HCT116 (cell line): ENCODE measurements around the gene PPP1R1B. TPM values are rescaled to one million over a fixed set of nuclear protein-coding genes. Genes with fewer than 3 reads are reported as not detected.

Source experiments
- ATAC-seq: fragments of 200-7000 bp; cut with Tn5 transposase; 2 replicates; pipeline ENCODE4 v1.9.1; 2020; ENCODE audit warnings: mild to moderate bottlenecking, moderate library complexity
- BruUV-seq: library from RNA; stranded (reverse); fragments of 400-500 nt; replicated peaks from 2 replicates; lab custom pipeline; 2021; lab: Mats Ljungman, UMichigan
- CTCF ChIA-PET: fragments of 300-600 bp; sonication (Branson Sonifier 250); formaldehyde crosslinking; loops from one replicate; lab custom pipeline; 2021; ENCODE audit warnings: antibody characterized with exemption; lab: Charles Lee
- POLR2A ChIA-PET: fragments of 300-600, 350-600 bp; sonication (Branson Sonifier 250); formaldehyde crosslinking; loops from one replicate; lab custom pipeline; 2021; ENCODE audit warnings: antibody characterized with exemption; lab: Charles Lee
- RAD21 ChIA-PET, 2 experiments: fragments of 300-600 bp; sonication (Branson Sonifier 250); formaldehyde crosslinking; loops; one replicate each; lab custom pipeline; 2023; ENCODE audit warnings: low total read pairs in 2 of 2; ENCODE audit not compliant: uncharacterized antibody in 2 of 2, unreplicated experiment in 2 of 2, low non-redundant PET in 1 of 2; lab: Charles Lee
- DNase-seq: peaks from one replicate; pipeline ENCODE4 v3.0.0-alpha.2; 2010; ENCODE audit warnings: low read depth, low spot score
- H2AFZ ChIP-seq: fragments of 200-600 bp; shearing (Covaris generic), sonication (generic); 2 replicates; pipeline ENCODE4 v1.6.1; 2017; ENCODE audit warnings: low read depth, mixed run types, mixed read lengths, antibody characterized with exemption, low read length; ENCODE audit not compliant: poor library complexity, severe bottlenecking
- H3K27ac ChIP-seq: 2 replicates; pipeline ENCODE4 v1.5.1; 2012; ENCODE audit warnings: low read depth, low read length
- H3K27me3 ChIP-seq: fragments of 200-600 bp; sonication (generic); 2 replicates; pipeline ENCODE4 v1.6.1; 2016; ENCODE audit warnings: mixed run types, low read length, mixed read lengths; ENCODE audit not compliant: insufficient read depth
- H3K36me3 ChIP-seq, 2 experiments: fragments of 200-500 bp in 1 of 2; fragments of 200-600 bp in 1 of 2; sonication (Bioruptor generic) in 1 of 2; sonication (generic) in 1 of 2; 2 replicates each; pipeline versions ENCODE4 v1.5.1 to v1.6.1; 2014 to 2016; ENCODE audit warnings: low read length in 2 of 2, inconsistent platforms in 1 of 2, mixed read lengths in 1 of 2, mixed run types in 1 of 2; ENCODE audit not compliant: insufficient read depth in 2 of 2, control insufficient read depth in 1 of 2
- H3K4me1 ChIP-seq, 2 experiments: fragments of 200-600 bp in 1 of 2; sonication (generic) in 1 of 2; 2 replicates each; pipeline versions ENCODE4 v1.5.1 to v1.6.1; 2012 to 2017; ENCODE audit warnings: low read length in 2 of 2, inconsistent platforms in 1 of 2, mild to moderate bottlenecking in 1 of 2, mixed read lengths in 1 of 2, mixed run types in 1 of 2, moderate library complexity in 1 of 2; ENCODE audit not compliant: insufficient read depth in 2 of 2, control insufficient read depth in 1 of 2
- H3K4me2 ChIP-seq: fragments of 200-600 bp; sonication (generic); 2 replicates; pipeline ENCODE4 v1.6.1; 2017; ENCODE audit warnings: mixed run types, low read length, mixed read lengths
- H3K4me3 ChIP-seq, 2 experiments: fragments of 200-600 bp in 1 of 2; sonication (generic) in 1 of 2; replicated peaks in 1 of 2; 2 replicates each; pipeline ENCODE4 v1.5.1; 2011 to 2016; ENCODE audit warnings: low read length in 2 of 2, control low read depth in 1 of 2, low read depth in 1 of 2, mild to moderate bottlenecking in 1 of 2, mixed read lengths in 1 of 2, mixed run types in 1 of 2
- H3K79me2 ChIP-seq: fragments of 200-600 bp; sonication (generic); 2 replicates; pipeline ENCODE4 v1.6.1; 2017; ENCODE audit warnings: mild to moderate bottlenecking, mixed run types, low read length, moderate library complexity, mixed read lengths; ENCODE audit not compliant: insufficient read depth
- H3K9ac ChIP-seq: fragments of 200-600 bp; sonication (generic); 2 replicates; pipeline ENCODE4 v1.6.1; 2016; ENCODE audit warnings: low read length, mixed read lengths
- H3K9me2 ChIP-seq: fragments of 200-600 bp; sonication (generic), shearing (Covaris generic); 2 replicates; pipeline ENCODE4 v1.6.1; 2017; ENCODE audit warnings: mixed run types, mild to moderate bottlenecking, moderate library complexity; ENCODE audit not compliant: insufficient read depth
- H3K9me3 ChIP-seq, 2 experiments: fragments of 200-500 bp in 1 of 2; fragments of 200-600 bp in 1 of 2; sonication (Bioruptor generic) in 1 of 2; sonication (generic) in 1 of 2; 2 replicates each; pipeline ENCODE4 v1.6.1; 2014 to 2017; ENCODE audit warnings: low read length in 2 of 2, mixed read lengths in 2 of 2, inconsistent platforms in 1 of 2, low read depth in 1 of 2, mild to moderate bottlenecking in 1 of 2, mixed run types in 1 of 2, moderate library complexity in 1 of 2; ENCODE audit not compliant: control insufficient read depth in 1 of 2, insufficient read depth in 1 of 2
- H4K20me1 ChIP-seq: fragments of 200-600 bp; sonication (generic), shearing (Covaris generic); 2 replicates; pipeline ENCODE4 v1.6.1; 2017; ENCODE audit warnings: mixed run types, mild to moderate bottlenecking, moderate library complexity; ENCODE audit not compliant: insufficient read depth
- CBX3 ChIP-seq: IDR thresholded peaks from 2 replicates; pipeline ENCODE4 v1.6.1; 2012; ENCODE audit warnings: low read depth
- CEBPB ChIP-seq: IDR thresholded peaks from 2 replicates; pipeline ENCODE4 v1.6.1; 2012; ENCODE audit warnings: low read depth
- ELF1 ChIP-seq: IDR thresholded peaks from 2 replicates; pipeline ENCODE4 v1.6.1; 2012; ENCODE audit warnings: low read depth, borderline replicate concordance
- EZH2 ChIP-seq: fragments of 200-600 bp; sonication (generic); IDR thresholded peaks from 2 replicates; pipeline ENCODE4 v1.6.1; 2017; ENCODE audit warnings: antibody characterized with exemption, mixed run types
- JUND ChIP-seq: IDR thresholded peaks from 2 replicates; pipeline ENCODE4 v1.6.1; 2012
- POLR2A ChIP-seq: IDR thresholded peaks from 2 replicates; pipeline ENCODE4 v1.7.0; 2011; ENCODE audit warnings: borderline replicate concordance; ENCODE audit not compliant: insufficient read depth, insufficient read length; ENCODE audit errors: extremely low read depth
- POLR2AphosphoS5 ChIP-seq: IDR thresholded peaks from 2 replicates; pipeline ENCODE4 v1.6.1; 2011; ENCODE audit warnings: mild to moderate bottlenecking, low read depth, low read length, moderate library complexity
- RAD21 ChIP-seq: IDR thresholded peaks from 2 replicates; pipeline ENCODE4 v1.6.1; 2012; ENCODE audit warnings: low read depth, mild to moderate bottlenecking
- SP1 ChIP-seq: IDR thresholded peaks from 2 replicates; pipeline ENCODE4 v1.6.1; 2012; ENCODE audit warnings: low read depth
- YY1 ChIP-seq: IDR thresholded peaks from 2 replicates; pipeline ENCODE4 v1.6.1; 2011; ENCODE audit warnings: low read length, low read depth, moderate library complexity, mild to moderate bottlenecking; ENCODE audit not compliant: insufficient replicate concordance; ENCODE audit errors: extremely low read depth
- intact Hi-C: fragments of 100-400 bp; cut with micrococcal nuclease; formaldehyde crosslinking; loops from 2 replicates; pipeline ENCODE4 v1.10.0; 2022
- total RNA-seq: library from RNA; stranded (reverse); gene quantifications from one replicate; pipeline ENCODE4 v1.2.1, GENCODE V29; 2021; ENCODE audit not compliant: unreplicated experiment

The PPP1R1B gene
- total RNA-seq, 1 experiment from 2014 or later: 0.49 TPM

GRCh38 chr17:39670746-39671145 lies 44.0 kb downstream of the PPP1R1B start:
- Histone ChIP-seq H4K20me1 (no peaks in the 10 kb centered on the region), H3K4me3 (no peak overlapping the region), H3K79me2 (no peaks in the 10 kb centered on the region), H3K9me3 (no peaks in the 10 kb centered on the region), H3K9me2 (no peaks in the 10 kb centered on the region), H3K36me3 (no peaks in the 10 kb centered on the region), H3K4me2 (no peak overlapping the region), H3K9ac (no peak overlapping the region), H3K27ac (no peak overlapping the region), H2AFZ (no peak overlapping the region), H3K27me3 (no peaks in the 10 kb centered on the region), H3K4me1 (peaks cover 15 to 21% of the 10 kb centered on the region in 2 experiments; a peak in 3 of 4 replicates)
- intact Hi-C loops: loop anchor here (5.0 kb wide), 2 partner anchors 82 to 123 kb away; no protein-coding TSS in a partner anchor
- POLR2A ChIA-PET: interaction anchor here (1.6 kb wide), 1 partner anchor 49 kb away, joined by 3 read pairs; no protein-coding TSS in a partner anchor
- DNase-seq (no peak), ATAC-seq (no peak)
- CTCF ChIA-PET: interaction anchor here (0.8 to 3.9 kb wide), 8 partner anchors 9 to 123 kb away, joined by 3 to 51 read pairs (median 8); partner anchors contain the start of gene PGAP3
- TF ChIP-seq POLR2AphosphoS5: no peak
- TF ChIP-seq SP1: no peak
- TF ChIP-seq JUND: no peak
- no peak for TF ChIP-seq ELF1
- no peak for TF ChIP-seq CBX3
- TF ChIP-seq CEBPB: no peak
- TF ChIP-seq RAD21: no peak
- no peak for TF ChIP-seq YY1
- TF ChIP-seq POLR2A: no peak
- no peak for TF ChIP-seq EZH2
- BruUV-seq: no TSS peak
- RAD21 ChIA-PET: interaction anchor here (1.4 to 3.6 kb wide), 2 partner anchors 48 to 49 kb away, joined by 6 to 15 read pairs; no protein-coding TSS in a partner anchor
